CD4-positive, alpha-beta T cell treated with Interleukin-4 for 4 hours (primary cell): ENCODE data around the gene NUP210.

Experiments used
- DNase-seq: peaks from one replicate; pipeline ENCODE4 v3.0.0-alpha.2; 2020

NUP210 gene

DNA sequence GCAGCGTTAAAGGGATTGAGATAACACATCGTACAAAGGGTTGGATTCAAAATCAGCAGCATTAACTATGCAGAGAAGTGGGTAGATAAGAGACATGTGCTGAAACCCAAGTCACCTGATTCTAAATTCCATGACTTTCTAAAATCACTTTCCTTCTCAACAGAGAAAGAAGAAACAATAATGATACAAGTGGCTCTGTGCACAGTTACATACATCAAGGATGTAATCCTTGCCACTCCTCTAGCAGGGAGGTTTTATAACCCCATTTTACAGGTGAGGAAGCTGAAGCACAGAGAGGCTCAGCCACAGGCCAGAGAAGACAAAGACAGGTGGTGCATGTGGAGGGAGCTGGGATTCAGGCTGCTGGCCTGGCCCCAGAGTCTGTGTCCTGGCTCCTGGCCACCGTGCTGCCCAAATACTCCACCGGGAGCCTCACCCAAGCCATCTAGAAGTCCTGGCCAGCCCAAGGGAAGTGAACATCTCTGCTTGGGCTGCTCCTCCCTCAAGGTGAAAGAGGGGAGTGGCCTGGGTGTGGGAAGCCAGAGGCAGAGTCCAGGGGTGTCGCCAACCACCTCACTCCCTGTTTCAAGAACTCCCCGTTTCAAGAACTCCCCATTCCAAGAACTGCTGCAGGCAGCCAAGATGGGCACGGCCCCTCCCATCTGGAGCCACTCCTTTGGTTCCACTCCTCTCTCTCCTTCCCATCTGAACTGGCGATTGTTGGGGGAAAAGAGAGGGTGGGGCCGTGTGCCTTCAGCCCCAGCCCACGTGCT, 147.1 kb downstream of the NUP210 start:
- DNase-seq = no peak

DNA sequence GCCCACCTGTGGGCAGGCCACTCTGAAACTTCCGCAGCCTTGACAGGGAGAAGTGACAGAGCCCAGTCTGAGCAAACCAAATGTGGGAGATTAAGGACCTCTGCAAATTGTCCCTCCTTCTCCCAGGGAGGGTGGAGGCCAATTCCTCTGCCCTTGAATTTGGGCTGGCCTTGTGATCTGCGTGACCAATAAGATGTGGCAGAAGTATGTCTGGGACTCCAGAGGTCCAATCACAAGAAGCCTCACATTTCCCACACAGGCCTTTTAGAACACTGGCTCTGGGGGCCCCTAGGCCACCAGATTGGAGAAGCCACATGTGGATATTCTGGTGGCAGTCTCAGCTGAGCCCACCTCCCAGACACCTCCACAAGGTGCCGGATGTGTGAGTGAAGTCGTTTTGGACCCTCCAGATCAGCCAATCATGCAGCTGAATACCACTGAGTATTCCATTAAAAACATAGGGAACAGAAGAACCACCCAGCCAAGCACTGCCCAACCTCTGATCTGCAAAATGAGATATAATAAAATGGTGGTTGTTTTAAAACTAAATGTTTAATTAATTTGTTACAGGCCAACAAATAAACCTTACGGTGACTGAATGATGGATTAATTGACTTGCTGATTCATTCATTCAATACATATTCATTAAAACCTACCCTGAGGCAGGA, 150.3 kb downstream of the NUP210 start:
- DNase-seq = no peak

DNA sequence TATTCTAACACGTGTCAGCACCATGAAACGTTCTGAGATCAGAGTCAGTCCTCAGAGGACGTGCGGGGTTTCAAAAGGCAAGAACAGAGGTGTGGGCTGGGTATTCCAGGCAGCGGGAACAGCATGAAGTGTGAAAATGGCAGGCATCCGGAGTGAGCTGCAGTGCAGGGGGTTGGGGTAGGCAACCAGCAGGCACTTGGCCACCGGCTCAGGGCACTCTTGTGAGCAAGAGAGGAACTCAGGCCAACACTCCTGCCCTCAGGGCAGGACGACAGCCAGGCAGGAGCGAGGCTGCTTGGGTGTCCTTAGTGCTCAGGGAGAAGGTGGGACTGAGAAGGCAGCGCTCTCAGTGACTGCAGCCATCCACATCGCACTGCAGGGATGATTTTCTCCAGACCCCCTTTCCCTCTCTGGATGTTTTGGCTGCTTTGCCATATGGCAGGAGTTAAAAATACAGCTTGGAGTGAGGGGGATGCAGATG, 151.1 kb downstream of the NUP210 start:
- no peak for DNase-seq

DNA sequence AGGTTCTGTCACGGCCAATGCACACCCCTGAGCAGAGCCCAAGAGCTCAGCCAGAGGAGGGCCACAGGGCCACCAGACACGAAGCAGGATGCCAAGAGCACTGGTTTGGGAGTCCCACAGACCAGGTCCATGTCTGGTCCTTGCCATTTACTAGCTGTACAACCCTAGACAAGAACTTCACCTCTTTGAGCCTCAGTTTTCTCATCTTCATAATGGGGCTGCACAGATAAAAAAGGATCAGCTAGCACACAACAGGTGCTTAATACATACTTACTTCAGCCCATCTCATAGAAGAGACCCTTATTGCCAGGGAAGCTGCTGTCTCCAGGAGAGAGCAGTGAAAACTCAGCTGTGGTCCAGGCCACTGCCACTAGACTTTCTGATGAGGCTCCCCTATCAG, 152.0 kb downstream of the NUP210 start:
- no peak for DNase-seq

DNA sequence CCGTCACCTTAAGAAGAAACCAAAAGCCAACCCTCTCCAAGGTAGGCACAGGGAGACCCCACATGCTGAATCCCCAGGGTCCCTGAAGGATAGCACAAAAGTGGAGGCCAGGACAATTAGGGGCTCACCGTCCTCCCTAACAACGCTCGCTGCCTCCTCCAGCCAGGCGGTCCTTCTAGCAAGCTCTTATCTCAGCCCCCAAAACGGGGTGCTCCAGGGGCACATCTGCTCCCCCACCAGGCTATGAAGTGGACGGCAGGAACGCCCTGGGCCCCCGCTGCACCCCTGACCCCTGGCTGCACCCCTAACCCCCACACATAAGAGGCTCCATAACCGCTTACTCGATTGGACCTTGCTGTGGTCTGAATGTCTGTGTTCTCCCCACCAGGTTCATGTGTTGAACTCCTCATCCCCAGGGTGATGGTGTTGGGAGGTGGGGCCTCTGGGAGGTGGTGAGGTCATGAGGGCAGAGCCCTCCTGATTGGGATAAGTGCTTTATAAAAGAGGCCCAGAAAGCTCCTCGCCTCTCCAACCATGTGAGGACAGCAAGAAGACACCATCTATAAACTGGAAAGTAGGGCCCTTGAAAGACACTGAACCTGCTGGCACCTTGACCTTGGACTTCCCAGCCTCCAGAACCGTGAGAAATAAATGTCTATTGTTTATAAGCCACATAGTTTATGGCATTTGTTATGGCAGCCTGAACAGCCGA, 153.3 kb downstream of the NUP210 start:
- DNase-seq = no peak
